ENCODE data around the gene DTX1.

The DTX1 gene

GRCh38 chr12:113071135-113072112, 14.9 kb downstream of the DTX1 start:
- no peak for DNase-seq

GRCh38 chr12:113072136-113072535, 15.6 kb downstream of the DTX1 start:
- no peak for DNase-seq

GRCh38 chr12:113073586-113073985, 17.1 kb downstream of the DTX1 start:
- DNase-seq, result no peak

GRCh38 chr12:113075137-113075683, 18.7 kb downstream of the DTX1 start:
- no peak for DNase-seq

- DNase-seq, result no peak
These were observed 20.7 kb downstream of the DTX1 start for GRCh38 chr12:113077057-113077858.

GRCh38 chr12:113077859-113078255, 21.3 kb downstream of the DTX1 start:
- DNase-seq, result no peak

GRCh38 chr12:113081873-113082272, 25.3 kb downstream of the DTX1 start:
- DNase-seq, result no peak

- no peak for DNase-seq
These were observed 26.1 kb downstream of the DTX1 start for GRCh38 chr12:113082486-113083148.

GRCh38 chr12:113083863-113084435, 27.4 kb downstream of the DTX1 start:
- DNase-seq, result no peak

- no peak for DNase-seq
These were observed 30.0 kb downstream of the DTX1 start for GRCh38 chr12:113086249-113087164.

GRCh38 chr12:113087193-113087592, 30.7 kb downstream of the DTX1 start:
- no peak for DNase-seq

- DNase-seq, result no peak
These were observed 31.5 kb downstream of the DTX1 start for GRCh38 chr12:113088037-113088436.

- no peak for DNase-seq
These were observed 32.6 kb downstream of the DTX1 start for GRCh38 chr12:113088971-113089756.

- no peak for DNase-seq
These were observed 33.3 kb downstream of the DTX1 start for GRCh38 chr12:113089839-113090238.

- no peak for DNase-seq
These were observed 34.2 kb downstream of the DTX1 start for GRCh38 chr12:113090740-113091139.

- DNase-seq, result no peak
These were observed 35.0 kb downstream of the DTX1 start for GRCh38 chr12:113091506-113091905.

- DNase-seq, result no peak
These were observed 36.3 kb downstream of the DTX1 start for GRCh38 chr12:113092607-113093408.

GRCh38 chr12:113093409-113094101, 37.0 kb downstream of the DTX1 start:
- no peak for DNase-seq

GRCh38 chr12:113094738-113095137, 38.2 kb downstream of the DTX1 start:
- DNase-seq, result no peak
